Neuronal stem cell (in vitro differentiated cells): ENCODE measurements around the gene GIPR.
"Not testable (repeated sequence)": the region's sequence is repeated elsewhere in the genome, so short reads cannot be mapped to it uniquely, and the experiment has no call there.

Experiments used
- DNase-seq: peaks from one replicate; pipeline ENCODE4 v3.0.0-alpha.2; 2013; ENCODE audit warnings: low spot score
- H2AFZ ChIP-seq: one replicate; pipeline ENCODE4 v1.6.1; 2013; ENCODE audit warnings: mild to moderate bottlenecking, low read length, inconsistent platforms
- H2AK5ac ChIP-seq: 2 replicates; pipeline ENCODE4 v1.6.1; 2013; ENCODE audit warnings: low read depth, mild to moderate bottlenecking, inconsistent platforms, low read length, moderate library complexity, mixed read lengths
- H2BK120ac ChIP-seq: 2 replicates; pipeline ENCODE4 v1.6.1; 2013; ENCODE audit warnings: low read depth, mild to moderate bottlenecking, inconsistent platforms, low read length, moderate library complexity, mixed read lengths
- H2BK12ac ChIP-seq: one replicate; pipeline ENCODE4 v1.6.1; 2013; ENCODE audit warnings: low read length, inconsistent platforms
- H2BK15ac ChIP-seq: 2 replicates; pipeline ENCODE4 v1.6.1; 2013; ENCODE audit warnings: mild to moderate bottlenecking, low read length, inconsistent platforms, mixed read lengths
- H2BK5ac ChIP-seq: one replicate; pipeline ENCODE4 v1.6.1; 2013; ENCODE audit warnings: inconsistent platforms, mild to moderate bottlenecking, low read length, moderate library complexity
- H3K14ac ChIP-seq: one replicate; pipeline ENCODE4 v1.6.1; 2013; ENCODE audit warnings: low read length, inconsistent platforms
- H3K18ac ChIP-seq: 2 replicates; pipeline ENCODE4 v1.6.1; 2013; ENCODE audit warnings: low read length, inconsistent platforms
- H3K23ac ChIP-seq: 2 replicates; pipeline ENCODE4 v1.6.1; 2013; ENCODE audit warnings: low read depth, mild to moderate bottlenecking, mixed read lengths, low read length, inconsistent platforms; ENCODE audit not compliant: poor library complexity
- H3K27ac ChIP-seq: replicated peaks from 3 replicates; pipeline ENCODE4 v1.5.1; 2013; ENCODE audit warnings: low read length, inconsistent platforms
- H3K27me3 ChIP-seq, 3 experiments: 2 replicates each; pipeline ENCODE4 v1.6.1; 2013; ENCODE audit warnings: low read length in 3 of 3, mild to moderate bottlenecking in 2 of 3, inconsistent platforms in 1 of 3, low read depth in 1 of 3, mixed read lengths in 1 of 3, moderate library complexity in 1 of 3; ENCODE audit not compliant: control insufficient read depth in 3 of 3, insufficient read depth in 3 of 3
- H3K36me3 ChIP-seq, 2 donors: replicated peaks in 1 of 2; 2 replicates each; pipeline ENCODE4 v1.6.1; 2013; ENCODE audit warnings: low read length in 2 of 2; ENCODE audit not compliant: control insufficient read depth in 2 of 2, insufficient read depth in 2 of 2
- H3K4ac ChIP-seq: 2 replicates; pipeline ENCODE4 v1.6.1; 2013; ENCODE audit warnings: inconsistent platforms, mild to moderate bottlenecking, low read length, moderate library complexity
- H3K4me1 ChIP-seq, 2 donors: 1 replicate in 1 of 2; 2 replicates in 1 of 2; pipeline ENCODE4 v1.6.1; 2013; ENCODE audit warnings: low read length in 2 of 2, low read depth in 1 of 2; ENCODE audit not compliant: control insufficient read depth in 2 of 2, insufficient read depth in 1 of 2
- H3K4me2 ChIP-seq: one replicate; pipeline ENCODE4 v1.6.1; 2013; ENCODE audit warnings: mild to moderate bottlenecking, low read length, inconsistent platforms; ENCODE audit not compliant: insufficient read depth, poor library complexity, severe bottlenecking
- H3K4me3 ChIP-seq, 2 donors: 2 replicates each; pipeline ENCODE4 v1.5.1; 2013; ENCODE audit warnings: low read length in 2 of 2, mild to moderate bottlenecking in 2 of 2, inconsistent platforms in 1 of 2, moderate library complexity in 1 of 2
- H3K79me1 ChIP-seq: one replicate; pipeline ENCODE4 v1.6.1; 2013; ENCODE audit warnings: low read depth, mild to moderate bottlenecking, inconsistent platforms, low read length, moderate library complexity
- H3K9ac ChIP-seq: one replicate; pipeline ENCODE4 v1.6.1; 2013; ENCODE audit warnings: mild to moderate bottlenecking, low read depth, low read length, inconsistent platforms; ENCODE audit not compliant: poor library complexity
- H3K9me3 ChIP-seq, 2 donors: replicated peaks in 1 of 2; 2 replicates each; pipeline versions ENCODE3 to v1.6.1; 2013; ENCODE audit warnings: low read length in 2 of 2, mild to moderate bottlenecking in 2 of 2, inconsistent platforms in 1 of 2, low read depth in 1 of 2, mixed read lengths in 1 of 2, moderate library complexity in 1 of 2; ENCODE audit not compliant: control insufficient read depth in 2 of 2, insufficient read depth in 1 of 2
- H4K8ac ChIP-seq: one replicate; pipeline ENCODE4 v1.6.1; 2013; ENCODE audit warnings: low read depth, mild to moderate bottlenecking, inconsistent platforms, low read length, moderate library complexity
- H4K91ac ChIP-seq: one replicate; pipeline ENCODE4 v1.6.1; 2013; ENCODE audit warnings: low read length, low read depth, mild to moderate bottlenecking, inconsistent platforms; ENCODE audit not compliant: poor library complexity
- WGBS, 2 donors: extraction: QIAGEN DNeasy Blood & Tissue Kit; methylation state at CpG; one replicate each; pipeline ENCODE4 v1.1.7; 2013; ENCODE audit warnings: missing lambda C conversion rate in 2 of 2, mixed read lengths in 1 of 2; ENCODE audit not compliant: insufficient read length in 2 of 2, insufficient replicate concordance in 1 of 2; ENCODE audit errors: extremely low coverage in 2 of 2; 5-methylcytosine and 5-hydroxymethylcytosine counted together

Gene GIPR

DNA sequence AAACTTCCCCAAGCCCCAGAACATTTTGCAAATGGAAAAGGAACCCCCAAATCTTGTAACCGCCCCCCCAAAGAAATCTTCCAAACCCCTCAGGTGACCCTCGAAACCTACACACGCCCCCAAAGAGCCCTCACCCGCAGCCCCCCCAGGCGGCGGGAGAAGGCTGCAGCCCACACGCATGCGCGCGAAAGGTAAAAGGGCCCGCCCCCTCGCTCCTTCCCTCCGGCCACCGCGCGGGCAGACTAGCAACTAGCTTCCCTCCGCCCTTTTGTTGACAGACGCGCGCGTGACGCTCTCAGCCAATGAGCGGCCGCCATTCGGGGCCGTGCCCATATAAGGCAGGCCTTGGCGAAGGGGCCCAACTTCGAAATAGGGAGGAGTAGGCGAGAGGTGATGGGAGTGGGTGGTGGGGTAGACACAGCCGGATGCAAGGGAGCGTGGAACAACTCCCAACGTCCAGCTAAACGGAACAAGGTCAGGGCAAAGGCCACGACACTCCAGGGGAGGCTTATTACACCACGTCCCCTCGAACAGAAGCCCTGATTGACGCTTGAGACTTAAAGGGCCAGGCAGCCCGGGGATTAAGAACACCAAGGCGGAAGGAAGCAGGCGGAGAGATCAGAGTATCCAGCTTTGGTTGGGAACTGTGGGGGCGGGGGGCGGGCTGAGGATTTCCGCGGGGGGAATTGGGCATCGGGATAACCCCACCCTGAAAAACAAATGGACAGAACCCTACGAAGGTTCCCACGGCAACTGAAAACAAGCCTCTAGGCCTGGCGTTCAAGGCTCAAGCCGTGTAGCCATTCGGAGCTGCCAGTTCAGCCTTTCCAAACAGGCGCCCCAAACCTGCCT is 49.3 kb downstream of the GIPR start:
- peaks cover 10 to 16% of the 10 kb centered on the region in 2 donors for H3K4me1 ChIP-seq
- no peak overlapping the region for H3K4ac ChIP-seq
- H4K91ac ChIP-seq = no peak overlapping the region
- H3K9me3 ChIP-seq = peaks cover 0 to 2% of the 10 kb centered on the region in 2 donors
- no peak overlapping the region for H3K14ac ChIP-seq
- no peaks in the 10 kb centered on the region for H3K27me3 ChIP-seq
- peak overlapping the region; percentile 94 for H3K18ac ChIP-seq
- peaks cover 18% of the 10 kb centered on the region for H3K79me1 ChIP-seq
- peak overlapping the region; percentile 68 for H2AFZ ChIP-seq
- H2BK5ac ChIP-seq = peak overlapping the region; percentile 31
- peak overlapping the region; percentile 44 for H2BK12ac ChIP-seq
- H3K9ac ChIP-seq = no peak overlapping the region
- H3K4me2 ChIP-seq = peak overlapping the region; percentile 83
- no peak overlapping the region for H4K8ac ChIP-seq
- H3K36me3 ChIP-seq = peaks cover 7 to 39% of the 10 kb centered on the region in 2 donors
- DNase-seq = peak; percentile 99
- peak overlapping the region; percentile 90 for H3K23ac ChIP-seq
- WGBS, 2 donors = no CpG with 5 or more reads among the region's 51 CpGs
- H2BK15ac ChIP-seq = peak overlapping the region; percentile 87
- peak overlapping the region; percentile 68 to 85 for H3K4me3 ChIP-seq
- peak overlapping the region; percentile 90 for H3K27ac ChIP-seq
- peak overlapping the region; percentile 64 for H2AK5ac ChIP-seq
- H2BK120ac ChIP-seq = peak overlapping the region; percentile 25

DNA sequence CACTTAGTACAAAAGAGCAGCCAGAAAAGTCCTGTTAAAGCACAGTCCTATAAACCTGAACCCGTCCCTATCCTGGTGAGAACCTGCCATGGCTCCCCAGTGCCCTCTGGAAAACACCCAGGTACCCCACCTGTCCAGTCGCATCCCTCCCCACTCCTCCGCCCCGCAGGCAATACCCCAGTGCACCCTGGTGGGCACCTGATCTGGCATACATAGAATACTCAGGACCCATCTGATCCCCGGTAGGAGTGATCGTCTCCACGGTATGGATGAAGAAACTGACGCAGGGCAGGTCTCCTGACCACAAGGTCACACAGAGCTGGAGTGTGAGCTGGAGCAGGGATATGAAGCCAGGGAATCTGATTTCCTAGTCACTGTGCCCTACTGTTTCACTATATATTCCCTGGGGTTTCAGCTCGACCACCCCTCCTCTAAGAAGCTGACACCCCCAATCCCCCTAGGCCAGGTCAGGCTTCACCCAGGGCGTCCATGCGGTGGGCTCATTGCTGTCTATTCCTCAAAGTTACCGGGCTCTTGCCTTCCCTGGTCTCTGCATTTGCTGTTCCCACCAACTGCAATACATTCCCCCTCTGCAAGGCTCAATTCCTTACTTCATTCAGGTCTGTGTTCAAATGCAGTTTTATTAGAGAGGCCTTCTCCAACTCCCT is 50.1 kb downstream of the GIPR start:
- Histone ChIP-seq H4K91ac (no peak overlapping the region), H3K4me2 (peak overlapping the region; percentile 72), H3K4me1 (peaks cover 10 to 16% of the 10 kb centered on the region in 2 donors), H3K9me3 (peaks cover 0 to 2% of the 10 kb centered on the region in 2 donors), H2BK5ac (peak overlapping the region; percentile 7), H4K8ac (no peak overlapping the region), H2BK15ac (peak overlapping the region; percentile 2), H3K27ac (peak overlapping the region; percentile 90), H2BK12ac (peak overlapping the region; percentile 44), H2AFZ (peak overlapping the region; percentile 68), H2BK120ac (peak overlapping the region; percentile 25), H3K23ac (no peak overlapping the region), H2AK5ac (peak overlapping the region; percentile 64), H3K79me1 (peaks cover 15% of the 10 kb centered on the region), H3K14ac (no peak overlapping the region), H3K18ac (peak overlapping the region; percentile 76), H3K4me3 (peak overlapping the region; percentile 68 to 72), H3K27me3 (no peaks in the 10 kb centered on the region), H3K36me3 (peaks cover 5 to 38% of the 10 kb centered on the region in 2 donors), H3K4ac (no peak overlapping the region), H3K9ac (no peak overlapping the region)
- no peak for DNase-seq
- no CpG with 5 or more reads among the region's 12 CpGs for WGBS, 2 donors

DNA sequence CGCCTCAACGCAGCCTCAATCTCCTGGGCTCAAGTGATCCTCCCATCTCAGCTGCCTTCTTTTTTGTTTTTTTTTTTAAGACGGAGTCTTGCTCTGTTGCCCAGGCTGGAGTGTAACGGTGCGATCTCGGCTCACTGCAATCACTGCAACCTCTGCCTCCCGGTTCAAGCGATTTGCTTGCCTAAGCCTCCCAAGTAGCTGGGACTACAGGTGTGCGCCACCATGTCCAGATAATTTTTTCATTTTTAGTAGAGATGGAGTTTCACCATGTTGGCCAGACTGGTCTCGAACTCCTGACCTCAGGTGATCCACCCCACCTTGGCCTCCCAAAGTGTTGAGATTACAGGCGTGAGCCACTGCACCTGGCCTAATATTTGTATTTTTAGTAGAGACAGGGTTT is 52.0 kb downstream of the GIPR start:
- not testable (repeated sequence) for H3K4me3 ChIP-seq, H3K23ac ChIP-seq, H3K4ac ChIP-seq, H3K9me3 ChIP-seq, H3K14ac ChIP-seq, H2BK5ac ChIP-seq, H4K8ac ChIP-seq, H2AK5ac ChIP-seq, DNase-seq, H2BK12ac ChIP-seq, H3K9ac ChIP-seq, H2BK120ac ChIP-seq, H2BK15ac ChIP-seq, H3K27me3 ChIP-seq, H2AFZ ChIP-seq, H3K27ac ChIP-seq, H4K91ac ChIP-seq, H3K18ac ChIP-seq, H3K4me2 ChIP-seq
- H3K4me1 ChIP-seq = peaks cover 10 to 15% of the 10 kb centered on the region in 2 donors
- no CpG with 5 or more reads among the region's 11 CpGs for WGBS, 2 donors
- H3K36me3 ChIP-seq = peaks cover 3 to 41% of the 10 kb centered on the region in 2 donors
- peaks cover 12% of the 10 kb centered on the region for H3K79me1 ChIP-seq

DNA sequence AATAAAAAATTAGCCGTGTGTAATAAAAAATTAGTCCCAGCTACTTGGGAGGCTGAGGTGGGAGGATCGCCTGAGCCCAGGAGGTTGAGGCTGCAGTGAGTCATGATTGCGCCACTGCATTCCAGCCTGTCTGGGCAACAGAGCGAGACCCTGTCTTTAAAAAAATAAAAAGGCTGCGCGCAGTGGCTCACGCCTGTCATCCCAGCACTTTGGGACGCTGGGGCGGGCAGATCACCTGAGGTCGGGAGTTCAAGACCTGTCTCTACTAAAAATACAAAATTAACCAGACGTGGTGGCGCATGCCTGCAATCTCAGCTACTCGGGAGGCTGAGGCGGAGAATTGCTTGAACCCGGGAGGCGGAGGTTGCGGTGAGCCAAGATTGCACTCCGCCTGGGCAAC is 60.7 kb downstream of the GIPR start:
- not testable (repeated sequence) for H3K4me3 ChIP-seq, H3K4me1 ChIP-seq, H3K14ac ChIP-seq, H4K91ac ChIP-seq, H3K4me2 ChIP-seq, DNase-seq, H2BK15ac ChIP-seq, H3K79me1 ChIP-seq, H3K4ac ChIP-seq, H3K27ac ChIP-seq, H2AFZ ChIP-seq, H2BK120ac ChIP-seq, H3K23ac ChIP-seq, H2AK5ac ChIP-seq, H3K27me3 ChIP-seq, H4K8ac ChIP-seq, H3K18ac ChIP-seq, H3K9me3 ChIP-seq, H3K9ac ChIP-seq, H2BK5ac ChIP-seq, H2BK12ac ChIP-seq
- H3K36me3 ChIP-seq = peaks cover 0 to 14% of the 10 kb centered on the region in 2 donors
- no CpG with 5 or more reads among the region's 18 CpGs for WGBS, 2 donors
